Neuronal stem cell (in vitro differentiated cells): ENCODE measurements around the gene TNFRSF4.
A peak's percentile ranks its signal among the peaks of the same experiment; 100 is the strongest.

Experiments used
- DNase-seq: peaks from one replicate; pipeline ENCODE4 v3.0.0-alpha.2; 2013; ENCODE audit warnings: low spot score
- H2AFZ ChIP-seq: one replicate; pipeline ENCODE4 v1.6.1; 2013; ENCODE audit warnings: mild to moderate bottlenecking, low read length, inconsistent platforms
- H2AK5ac ChIP-seq: 2 replicates; pipeline ENCODE4 v1.6.1; 2013; ENCODE audit warnings: low read depth, mild to moderate bottlenecking, inconsistent platforms, low read length, moderate library complexity, mixed read lengths
- H2BK120ac ChIP-seq: 2 replicates; pipeline ENCODE4 v1.6.1; 2013; ENCODE audit warnings: low read depth, mild to moderate bottlenecking, inconsistent platforms, low read length, moderate library complexity, mixed read lengths
- H2BK12ac ChIP-seq: one replicate; pipeline ENCODE4 v1.6.1; 2013; ENCODE audit warnings: low read length, inconsistent platforms
- H2BK15ac ChIP-seq: 2 replicates; pipeline ENCODE4 v1.6.1; 2013; ENCODE audit warnings: mild to moderate bottlenecking, low read length, inconsistent platforms, mixed read lengths
- H2BK5ac ChIP-seq: one replicate; pipeline ENCODE4 v1.6.1; 2013; ENCODE audit warnings: inconsistent platforms, mild to moderate bottlenecking, low read length, moderate library complexity
- H3K14ac ChIP-seq: one replicate; pipeline ENCODE4 v1.6.1; 2013; ENCODE audit warnings: low read length, inconsistent platforms
- H3K18ac ChIP-seq: 2 replicates; pipeline ENCODE4 v1.6.1; 2013; ENCODE audit warnings: low read length, inconsistent platforms
- H3K23ac ChIP-seq: 2 replicates; pipeline ENCODE4 v1.6.1; 2013; ENCODE audit warnings: low read depth, mild to moderate bottlenecking, mixed read lengths, low read length, inconsistent platforms; ENCODE audit not compliant: poor library complexity
- H3K27ac ChIP-seq: replicated peaks from 3 replicates; pipeline ENCODE4 v1.5.1; 2013; ENCODE audit warnings: low read length, inconsistent platforms
- H3K27me3 ChIP-seq, 3 experiments: 2 replicates each; pipeline ENCODE4 v1.6.1; 2013; ENCODE audit warnings: low read length in 3 of 3, mild to moderate bottlenecking in 2 of 3, inconsistent platforms in 1 of 3, low read depth in 1 of 3, mixed read lengths in 1 of 3, moderate library complexity in 1 of 3; ENCODE audit not compliant: control insufficient read depth in 3 of 3, insufficient read depth in 3 of 3
- H3K36me3 ChIP-seq, 2 donors: replicated peaks in 1 of 2; 2 replicates each; pipeline ENCODE4 v1.6.1; 2013; ENCODE audit warnings: low read length in 2 of 2; ENCODE audit not compliant: control insufficient read depth in 2 of 2, insufficient read depth in 2 of 2
- H3K4ac ChIP-seq: 2 replicates; pipeline ENCODE4 v1.6.1; 2013; ENCODE audit warnings: inconsistent platforms, mild to moderate bottlenecking, low read length, moderate library complexity
- H3K4me1 ChIP-seq, 2 donors: 1 replicate in 1 of 2; 2 replicates in 1 of 2; pipeline ENCODE4 v1.6.1; 2013; ENCODE audit warnings: low read length in 2 of 2, low read depth in 1 of 2; ENCODE audit not compliant: control insufficient read depth in 2 of 2, insufficient read depth in 1 of 2
- H3K4me2 ChIP-seq: one replicate; pipeline ENCODE4 v1.6.1; 2013; ENCODE audit warnings: mild to moderate bottlenecking, low read length, inconsistent platforms; ENCODE audit not compliant: insufficient read depth, poor library complexity, severe bottlenecking
- H3K4me3 ChIP-seq, 2 donors: 2 replicates each; pipeline ENCODE4 v1.5.1; 2013; ENCODE audit warnings: low read length in 2 of 2, mild to moderate bottlenecking in 2 of 2, inconsistent platforms in 1 of 2, moderate library complexity in 1 of 2
- H3K79me1 ChIP-seq: one replicate; pipeline ENCODE4 v1.6.1; 2013; ENCODE audit warnings: low read depth, mild to moderate bottlenecking, inconsistent platforms, low read length, moderate library complexity
- H3K9ac ChIP-seq: one replicate; pipeline ENCODE4 v1.6.1; 2013; ENCODE audit warnings: mild to moderate bottlenecking, low read depth, low read length, inconsistent platforms; ENCODE audit not compliant: poor library complexity
- H3K9me3 ChIP-seq, 2 donors: replicated peaks in 1 of 2; 2 replicates each; pipeline versions ENCODE3 to v1.6.1; 2013; ENCODE audit warnings: low read length in 2 of 2, mild to moderate bottlenecking in 2 of 2, inconsistent platforms in 1 of 2, low read depth in 1 of 2, mixed read lengths in 1 of 2, moderate library complexity in 1 of 2; ENCODE audit not compliant: control insufficient read depth in 2 of 2, insufficient read depth in 1 of 2
- H4K8ac ChIP-seq: one replicate; pipeline ENCODE4 v1.6.1; 2013; ENCODE audit warnings: low read depth, mild to moderate bottlenecking, inconsistent platforms, low read length, moderate library complexity
- H4K91ac ChIP-seq: one replicate; pipeline ENCODE4 v1.6.1; 2013; ENCODE audit warnings: low read length, low read depth, mild to moderate bottlenecking, inconsistent platforms; ENCODE audit not compliant: poor library complexity
- WGBS, 2 donors: extraction: QIAGEN DNeasy Blood & Tissue Kit; methylation state at CpG; one replicate each; pipeline ENCODE4 v1.1.7; 2013; ENCODE audit warnings: missing lambda C conversion rate in 2 of 2, mixed read lengths in 1 of 2; ENCODE audit not compliant: insufficient read length in 2 of 2, insufficient replicate concordance in 1 of 2; ENCODE audit errors: extremely low coverage in 2 of 2; 5-methylcytosine and 5-hydroxymethylcytosine counted together

TNFRSF4 gene

DNA sequence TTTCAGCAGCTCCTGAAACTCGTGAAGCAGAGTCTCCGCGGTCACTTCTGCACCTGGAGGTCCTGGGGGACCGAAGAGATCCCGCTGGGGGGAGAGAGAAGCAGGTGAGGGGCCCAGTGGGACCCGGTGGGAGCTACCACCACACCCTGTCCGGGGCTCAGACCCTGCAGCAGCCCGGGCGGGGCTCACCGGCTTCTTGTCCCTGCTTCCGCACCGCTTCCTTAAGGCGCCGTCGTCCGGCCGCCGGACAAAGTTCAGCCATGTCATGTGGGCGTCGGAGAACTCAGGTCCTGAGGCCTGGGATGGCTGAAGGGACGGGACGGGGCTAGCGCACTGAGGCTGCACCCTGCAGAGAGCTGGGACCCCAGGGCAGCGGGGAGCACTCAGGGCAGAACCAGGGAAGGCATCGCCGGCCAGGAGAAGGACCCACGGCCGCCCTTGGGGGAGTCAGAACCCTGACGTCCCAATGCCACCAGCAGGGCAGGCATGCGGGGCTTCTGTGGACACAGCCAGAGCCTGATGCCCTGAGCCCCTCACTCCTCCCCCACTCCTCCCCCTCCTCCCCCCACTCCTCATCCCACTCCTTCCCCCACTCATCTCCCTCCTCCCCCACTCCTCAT lies 30.3 kb upstream of the TNFRSF4 start:
- Histone ChIP-seq H2BK15ac (no peak overlapping the region), H4K91ac (no peak overlapping the region), H3K79me1 (peaks cover 2% of the 10 kb centered on the region), H3K36me3 (no peaks in the 10 kb centered on the region), H3K4me1 (peaks cover 8 to 18% of the 10 kb centered on the region in 2 donors), H3K4me3 (no peak overlapping the region), H2BK5ac (no peak overlapping the region), H3K4ac (no peak overlapping the region), H3K4me2 (no peak overlapping the region), H2BK12ac (no peak overlapping the region), H2AFZ (peak overlapping the region; percentile 17), H3K14ac (no peak overlapping the region), H3K27ac (no peak overlapping the region), H3K27me3 (peaks cover 0 to 21% (median 21%) of the 10 kb centered on the region in 3 experiments), H3K9ac (no peak overlapping the region), H3K9me3 (no peaks in the 10 kb centered on the region), H3K18ac (peak overlapping the region; percentile 80), H4K8ac (no peak overlapping the region), H2AK5ac (peak overlapping the region; percentile 40), H2BK120ac (no peak overlapping the region), H3K23ac (peak overlapping the region; percentile 80)
- no CpG with 5 or more reads among the region's 30 CpGs for WGBS, 2 donors
- DNase-seq = no peak

DNA sequence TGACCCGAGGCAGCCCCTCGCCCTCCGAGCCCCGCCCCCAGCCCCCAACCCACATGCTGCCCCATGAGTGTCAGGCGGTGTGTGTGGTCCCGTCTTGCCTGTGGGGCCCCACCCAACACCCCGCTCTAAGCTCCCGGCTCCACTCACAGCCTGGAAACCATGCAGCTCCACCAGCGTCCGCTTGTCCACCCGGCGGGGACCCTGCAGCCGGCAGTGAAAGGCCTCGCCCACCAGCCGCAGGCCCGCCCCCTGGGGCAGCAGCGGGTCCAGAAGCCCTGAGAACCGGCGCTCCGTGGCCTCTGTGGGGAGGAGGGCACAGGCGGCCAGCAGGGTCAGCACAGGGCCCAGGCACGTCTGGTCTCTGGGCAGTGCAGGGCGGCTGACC lies 29.8 kb upstream of the TNFRSF4 start:
- peaks cover 2% of the 10 kb centered on the region for H3K79me1 ChIP-seq
- H2AK5ac ChIP-seq = peak overlapping the region; percentile 40
- WGBS, 2 donors = no CpG with 5 or more reads among the region's 23 CpGs
- no peak overlapping the region for H3K4me3 ChIP-seq
- H3K4me2 ChIP-seq = no peak overlapping the region
- H2BK5ac ChIP-seq = peak overlapping the region; percentile 66
- no peak overlapping the region for H2BK15ac ChIP-seq
- H4K91ac ChIP-seq = no peak overlapping the region
- peaks cover 0 to 21% (median 21%) of the 10 kb centered on the region in 3 experiments for H3K27me3 ChIP-seq
- no peak overlapping the region for H3K4ac ChIP-seq
- H3K23ac ChIP-seq = peak overlapping the region; percentile 80
- H4K8ac ChIP-seq = no peak overlapping the region
- peak overlapping the region; percentile 28 for H3K18ac ChIP-seq
- H2AFZ ChIP-seq = no peak overlapping the region
- no peaks in the 10 kb centered on the region for H3K9me3 ChIP-seq
- no peak for DNase-seq
- H3K27ac ChIP-seq = no peak overlapping the region
- H2BK12ac ChIP-seq = no peak overlapping the region
- H3K4me1 ChIP-seq = peaks cover 8 to 23% of the 10 kb centered on the region in 2 donors
- H2BK120ac ChIP-seq = no peak overlapping the region
- no peak overlapping the region for H3K14ac ChIP-seq
- H3K9ac ChIP-seq = no peak overlapping the region
- no peaks in the 10 kb centered on the region for H3K36me3 ChIP-seq

DNA sequence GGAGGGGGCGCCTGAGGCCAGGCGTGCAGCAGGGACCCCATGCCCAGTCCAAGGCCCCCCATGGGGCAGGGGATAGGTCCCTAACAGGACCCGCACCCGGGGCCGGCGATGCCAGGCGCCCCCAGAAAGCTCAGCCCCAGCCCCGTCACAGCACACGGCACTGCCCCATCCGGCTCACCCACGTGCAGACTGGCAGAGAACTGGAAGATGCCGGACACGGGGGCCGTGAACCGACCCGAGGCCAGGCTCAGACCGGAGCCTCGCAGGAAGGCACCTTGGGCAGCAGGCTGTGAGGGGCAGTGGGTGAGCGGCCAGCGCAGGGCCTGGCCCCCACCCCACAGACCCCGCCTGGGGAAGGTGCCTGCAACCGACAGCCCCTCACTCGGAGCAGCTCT lies 29.3 kb upstream of the TNFRSF4 start:
- no peak overlapping the region for H3K9ac ChIP-seq
- no peaks in the 10 kb centered on the region for H3K9me3 ChIP-seq
- peaks cover 0 to 21% (median 21%) of the 10 kb centered on the region in 3 experiments for H3K27me3 ChIP-seq

DNA sequence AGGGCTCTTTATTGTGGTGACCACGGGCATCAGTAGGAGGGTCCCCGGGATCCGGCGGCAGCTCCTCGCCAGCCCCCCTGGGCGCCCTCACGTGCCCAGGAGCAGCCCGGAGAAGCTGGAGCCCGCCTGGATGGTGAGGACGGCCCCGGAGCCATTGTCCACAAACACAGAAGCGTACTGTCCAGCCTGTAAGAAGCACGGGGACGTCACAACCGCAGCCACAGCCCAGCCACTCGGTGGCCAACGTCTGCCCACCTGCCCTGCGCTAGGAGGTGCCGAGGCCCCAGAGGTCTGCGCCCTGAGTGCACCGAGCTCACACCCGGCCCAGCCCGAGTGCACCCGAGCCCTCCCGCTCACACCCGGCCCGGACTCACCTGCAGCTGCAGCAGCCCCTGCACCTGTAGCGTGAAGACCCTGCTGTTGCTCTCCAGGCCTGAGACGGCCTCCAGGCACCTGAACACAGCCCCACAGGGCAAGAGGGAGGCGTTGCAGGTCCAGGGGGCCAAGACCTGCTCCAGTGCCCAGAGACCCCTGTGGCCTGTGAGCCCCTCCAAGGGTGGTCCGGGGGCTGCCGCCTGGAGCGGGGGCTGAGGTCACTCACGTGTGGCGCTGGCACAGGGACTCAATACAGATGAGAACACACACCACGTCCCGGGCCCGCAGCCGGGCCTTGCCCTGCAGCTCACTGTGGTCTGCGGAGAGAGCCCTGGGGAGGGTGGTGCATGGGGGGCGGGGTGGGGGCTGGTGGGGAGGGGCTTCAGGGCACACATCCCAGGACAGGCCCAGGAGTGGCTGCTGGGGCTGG lies 28.7 kb upstream of the TNFRSF4 start:
- Histone ChIP-seq H4K91ac (no peak overlapping the region), H3K4me1 (peaks cover 13 to 28% of the 10 kb centered on the region in 2 donors), H2BK15ac (no peak overlapping the region), H3K79me1 (peaks cover 2% of the 10 kb centered on the region), H3K36me3 (no peaks in the 10 kb centered on the region), H3K9ac (no peak overlapping the region), H2BK12ac (no peak overlapping the region), H3K4ac (no peak overlapping the region), H3K4me3 (no peak overlapping the region), H3K4me2 (no peak overlapping the region), H3K14ac (peak overlapping the region; percentile 47), H3K27me3 (peaks cover 0 to 18% (median 18%) of the 10 kb centered on the region in 3 experiments), H3K27ac (no peak overlapping the region), H3K23ac (no peak overlapping the region), H3K18ac (no peak overlapping the region), H2BK120ac (no peak overlapping the region), H4K8ac (no peak overlapping the region), H3K9me3 (no peaks in the 10 kb centered on the region), H2AFZ (no peak overlapping the region), H2BK5ac (no peak overlapping the region), H2AK5ac (no peak overlapping the region)
- DNase-seq = no peak
- no CpG with 5 or more reads among the region's 41 CpGs for WGBS, 2 donors

More for the DNA sequence above, 29.3 kb upstream of the TNFRSF4 start:
- WGBS, 2 donors = no CpG with 5 or more reads among the region's 23 CpGs
- H3K27ac ChIP-seq = no peak overlapping the region
- no peak overlapping the region for H2BK120ac ChIP-seq
- H3K18ac ChIP-seq = peak overlapping the region; percentile 57
- no peak overlapping the region for H2BK15ac ChIP-seq
- no peak overlapping the region for H2AK5ac ChIP-seq
- no peak overlapping the region for H3K23ac ChIP-seq
- DNase-seq = no peak
- peak overlapping the region; percentile 10 for H2BK12ac ChIP-seq
- H3K4me3 ChIP-seq = no peak overlapping the region
- no peak overlapping the region for H3K14ac ChIP-seq
- H3K36me3 ChIP-seq = no peaks in the 10 kb centered on the region
- H4K8ac ChIP-seq = no peak overlapping the region
- H3K79me1 ChIP-seq = peaks cover 2% of the 10 kb centered on the region
- no peak overlapping the region for H3K4ac ChIP-seq
- H2AFZ ChIP-seq = no peak overlapping the region
- H2BK5ac ChIP-seq = peak overlapping the region; percentile 66
- peaks cover 10 to 23% of the 10 kb centered on the region in 2 donors for H3K4me1 ChIP-seq
- H3K4me2 ChIP-seq = no peak overlapping the region
- H4K91ac ChIP-seq = no peak overlapping the region
